ENCODE measurements around the gene NSD2. TPM values are rescaled to one million over a fixed set of nuclear protein-coding genes. Genes with fewer than 3 reads are reported as not detected.
A peak's percentile ranks its signal among the peaks of the same experiment; 100 is the strongest.

Gene NSD2
- total and polyA plus RNA-seq, 9 of the 15 experiments (the other 6 are each of a cell fraction or from before 2014, with no cell fraction given) = 6.4 to 126 (median 58.8) TPM

GRCh38 chr4:1870328-1870577, 940 bp upstream of the NSD2 start (continued):
- TF ChIP-seq WHSC1 (IDR thresholded peaks at IDR 0.05; ENCODE audit: low read length) (no peak), FOXM1 (IDR thresholded peaks at IDR 0.05; ENCODE audit: low read depth) (no peak), FOXM1 (CRISPR knock-in tag; IDR thresholded peaks at IDR 0.05; ENCODE audit: low read depth) (peak; percentile 44; the same call in 1 of the 2 replicates), BACH1 (tag; IDR thresholded peaks at IDR 0.05) (no peak), YY1 (IDR thresholded peaks at IDR 0.05; ENCODE audit: borderline replicate concordance in 1 of 3, control insufficient read depth in 1 of 3, extremely low read depth in 1 of 3, insufficient read depth in 3 of 3, insufficient read length in 1 of 3, insufficient replicate concordance in 2 of 3, low read depth in 1 of 3, low read length in 2 of 3) (peak in 2 of 3 experiments; percentile 35 to 63), ZBTB12 (CRISPR knock-in tag; IDR thresholded peaks at IDR 0.05) (no peak), NELFE (IDR thresholded peaks at IDR 0.05; ENCODE audit: insufficient read depth, insufficient read length) (no peak), RBM34 (IDR thresholded peaks at IDR 0.05; ENCODE audit: borderline replicate concordance, insufficient read depth, low read length) (no peak), BDP1 (IDR thresholded peaks at IDR 0.05; ENCODE audit: insufficient read depth, insufficient read length) (no peak), ZNF232 (CRISPR knock-in tag; IDR thresholded peaks at IDR 0.05) (no peak), ZNF431 (CRISPR knock-in tag; IDR thresholded peaks at IDR 0.05) (no peak), CHAMP1 (IDR thresholded peaks at IDR 0.05) (no peak), HMGXB4 (CRISPR knock-in tag; IDR thresholded peaks at IDR 0.05) (no peak), ZNF586 (CRISPR knock-in tag; conservative IDR thresholded peaks at IDR 0.05) (no peak), HES1 (IDR thresholded peaks at IDR 0.05; ENCODE audit: low read depth) (no peak), PKNOX1 (IDR thresholded peaks at IDR 0.05) (peak; percentile 39), E2F8 (IDR thresholded peaks at IDR 0.05; ENCODE audit: low read depth, partially characterized antibody) (no peak), BRD9 (IDR thresholded peaks at IDR 0.05; ENCODE audit: low read depth, partially characterized antibody) (no peak), HCFC1 (IDR thresholded peaks at IDR 0.05; ENCODE audit: low read depth, low read length) (peak; percentile 24)

All from K562 (cell line).